Measurements from ENCODE around the gene MARVELD1.

GRCh38 chr10:97731346-97732051 is 18.0 kb downstream of the MARVELD1 start:
- TF ChIP-seq EZH2 (optimal IDR thresholded peaks at IDR 0.05; ENCODE audit: low read depth, low read length) (no peak), CTCF (IDR thresholded peaks at IDR 0.05; ENCODE audit: low read length) (peak; percentile 80)
